SK-N-SH (cell line): ENCODE measurements around the gene ENOX1. TPM values are rescaled to one million over a fixed set of nuclear protein-coding genes. Genes with fewer than 3 reads are reported as not detected.

Experiments used
- CTCF ChIA-PET: fragments of 300-600, 350-600 bp; formaldehyde crosslinking; extraction: SDS; loops from one replicate; lab custom pipeline; 2021; lab: Yijun Ruan, JAX
- POLR2A ChIA-PET: fragments of 350-600 bp; sonication (Branson Sonifier 250); formaldehyde crosslinking; extraction: SDS; loops from one replicate; lab custom pipeline; 2020; ENCODE audit warnings: antibody characterized with exemption, inconsistent platforms; lab: Yijun Ruan, JAX
- DNase-seq: peaks from one replicate; pipeline ENCODE4 v3.0.0; 2012
- H2AFZ ChIP-seq: fragments of 200-600 bp; sonication (generic); 2 replicates; pipeline ENCODE4 v1.8.1; 2016; ENCODE audit warnings: antibody characterized with exemption, mild to moderate bottlenecking, low read depth
- H3F3A ChIP-seq: fragments of 200-600 bp; sonication (generic); replicated peaks from 2 replicates; pipeline ENCODE3; 2016; ENCODE audit warnings: antibody characterized with exemption, mild to moderate bottlenecking; ENCODE audit not compliant: insufficient read depth
- H3K27ac ChIP-seq, 2 experiments: fragments of 200-500 bp in 1 of 2; fragments of 200-600 bp in 1 of 2; sonication (Bioruptor generic) in 1 of 2; sonication (generic), shearing (Covaris generic) in 1 of 2; 2 replicates each; pipeline versions ENCODE4 v1.5.1 to v1.6.1; 2014 to 2016; ENCODE audit warnings: low read depth in 2 of 2, inconsistent platforms in 1 of 2, low read length in 1 of 2, mild to moderate bottlenecking in 1 of 2, mixed read lengths in 1 of 2
- H3K27me3 ChIP-seq: fragments of 200-600 bp; sonication (generic), shearing (Covaris generic); 2 replicates; pipeline ENCODE4 v1.6.1; 2016; ENCODE audit warnings: mixed run types; ENCODE audit not compliant: insufficient read depth
- H3K36me3 ChIP-seq, 2 experiments: fragments of 200-500 bp in 1 of 2; fragments of 200-600 bp in 1 of 2; sonication (Bioruptor generic) in 1 of 2; sonication (generic) in 1 of 2; replicated peaks in 1 of 2; 2 replicates each; pipeline versions ENCODE3 to v1.5.1; 2014 to 2016; ENCODE audit warnings: low read length in 1 of 2, mild to moderate bottlenecking in 1 of 2; ENCODE audit not compliant: insufficient read depth in 2 of 2, control insufficient read depth in 1 of 2
- H3K4me1 ChIP-seq, 2 experiments: fragments of 200-500 bp in 1 of 2; fragments of 200-600 bp in 1 of 2; sonication (Bioruptor generic) in 1 of 2; sonication (generic), shearing (Covaris generic) in 1 of 2; 2 replicates each; pipeline versions ENCODE4 v1.5.1 to v1.6.1; 2014 to 2016; ENCODE audit warnings: low read depth in 1 of 2, low read length in 1 of 2, mixed run types in 1 of 2; ENCODE audit not compliant: insufficient read depth in 2 of 2, control insufficient read depth in 1 of 2
- H3K4me2 ChIP-seq: fragments of 200-600 bp; sonication (generic), shearing (Covaris generic); 2 replicates; pipeline ENCODE4 v1.6.1; 2017; ENCODE audit warnings: mixed run types
- H3K4me3 ChIP-seq, 2 experiments: fragments of 200-500 bp in 1 of 2; fragments of 200-600 bp in 1 of 2; sonication (Bioruptor generic) in 1 of 2; sonication (generic), shearing (Covaris generic) in 1 of 2; 2 replicates each; pipeline versions ENCODE4 v1.5.1 to v1.8.1; 2014 to 2016; ENCODE audit warnings: low read depth in 2 of 2, inconsistent platforms in 1 of 2, low read length in 1 of 2, mild to moderate bottlenecking in 1 of 2, mixed read lengths in 1 of 2, moderate library complexity in 1 of 2
- H3K79me2 ChIP-seq: fragments of 200-600 bp; sonication (generic); 2 replicates; pipeline ENCODE4 v1.8.1; 2017; ENCODE audit warnings: mild to moderate bottlenecking; ENCODE audit not compliant: insufficient read depth
- H3K9ac ChIP-seq: fragments of 200-600 bp; sonication (generic); 2 replicates; pipeline ENCODE4 v1.6.1; 2017; ENCODE audit warnings: mixed run types
- H3K9me2 ChIP-seq: fragments of 200-600 bp; sonication (generic); 2 replicates; pipeline ENCODE4 v1.6.1; 2017; ENCODE audit warnings: mixed run types
- H3K9me3 ChIP-seq: fragments of 200-600 bp; sonication (generic); 2 replicates; pipeline ENCODE4 v1.6.1; 2017; ENCODE audit warnings: mixed run types, mild to moderate bottlenecking, moderate library complexity
- H4K20me1 ChIP-seq: fragments of 200-600 bp; sonication (generic); 2 replicates; pipeline ENCODE4 v1.6.1; 2017; ENCODE audit warnings: mild to moderate bottlenecking, mixed run types; ENCODE audit not compliant: insufficient read depth
- ELF1 ChIP-seq: IDR thresholded peaks from 2 replicates; pipeline ENCODE4 v1.4.0; 2012
- EP300 ChIP-seq, 2 experiments: IDR thresholded peaks; 2 replicates each; pipeline versions ENCODE4 v1.4.0 to v1.6.1; 2012; ENCODE audit warnings: borderline replicate concordance in 1 of 2, low read depth in 1 of 2, low read length in 1 of 2
- EZH2phosphoT487 ChIP-seq: fragments of 200-600 bp; sonication (generic); IDR thresholded peaks from 2 replicates; pipeline ENCODE4 v1.6.1; 2017; ENCODE audit warnings: low read depth, mixed run types, mild to moderate bottlenecking, antibody characterized with exemption, moderate library complexity, borderline replicate concordance
- FOSL2 ChIP-seq: IDR thresholded peaks from 2 replicates; pipeline ENCODE4 v1.4.0; 2012; ENCODE audit warnings: low read depth, mild to moderate bottlenecking, moderate library complexity, borderline replicate concordance
- FOXM1 ChIP-seq: IDR thresholded peaks from 2 replicates; pipeline ENCODE4 v1.4.0; 2012; ENCODE audit warnings: low read depth, mild to moderate bottlenecking
- GABPA ChIP-seq: IDR thresholded peaks from 2 replicates; pipeline ENCODE4 v1.4.0; 2012; ENCODE audit warnings: low read depth, mild to moderate bottlenecking
- GATA2 ChIP-seq: sonication (generic); formaldehyde crosslinking; IDR thresholded peaks from 2 replicates; pipeline ENCODE4 v1.5.0; 2020; ENCODE audit warnings: mild to moderate bottlenecking, missing genetic modification reagents
- MEF2A ChIP-seq: IDR thresholded peaks from 2 replicates; pipeline ENCODE4 v1.4.0; 2012; ENCODE audit warnings: low read depth, borderline replicate concordance
- MXI1 ChIP-seq: IDR thresholded peaks from 2 replicates; pipeline ENCODE4 v1.6.1; 2012; ENCODE audit warnings: mild to moderate bottlenecking, low read depth, low read length, improper control_type of control experiment
- RAD21 ChIP-seq: IDR thresholded peaks from 2 replicates; pipeline ENCODE4 v1.6.1; 2012; ENCODE audit warnings: mild to moderate bottlenecking, low read length
- RCOR1 ChIP-seq: fragments of 150-350 bp; IDR thresholded peaks from 2 replicates; pipeline ENCODE4 v1.6.1; 2017; ENCODE audit warnings: antibody characterized with exemption, low read length
- RFX5 ChIP-seq: IDR thresholded peaks from 2 replicates; pipeline ENCODE4 v1.6.1; 2012; ENCODE audit warnings: mild to moderate bottlenecking, improper control_type of control experiment, low read length
- RXRA ChIP-seq: IDR thresholded peaks from 2 replicates; pipeline ENCODE4 v1.4.0; 2012; ENCODE audit warnings: low read depth, mild to moderate bottlenecking, borderline replicate concordance
- SMC3 ChIP-seq: IDR thresholded peaks from 2 replicates; pipeline ENCODE4 v1.6.1; 2012; ENCODE audit warnings: low read depth, low read length, improper control_type of control experiment
- WGBS: methylation state at CpG from one replicate; pipeline ENCODE4 v1.1.6; 2017; ENCODE audit warnings: low lambda C conversion rate; 5-methylcytosine and 5-hydroxymethylcytosine counted together
- polyA plus RNA-seq, 3 experiments: library from polyadenylated mRNA; depleted of rRNA; stranded (reverse); fragments of >200 nt; gene quantifications; 2 replicates each; pipeline ENCODE4 v1.2.3, GENCODE V29; 2012
- TF ChIP-seq, protein P1 (sequence below): IDR thresholded peaks from 2 replicates; pipeline ENCODE4 v1.4.0; 2012; ENCODE audit warnings: low read depth
- TF ChIP-seq, protein P2 (sequence below): IDR thresholded peaks from 2 replicates; pipeline ENCODE4 v1.4.0; 2012; ENCODE audit warnings: low read depth, borderline replicate concordance
- TF ChIP-seq, protein P3 (sequence below): IDR thresholded peaks from 2 replicates; pipeline ENCODE4; 2012

ENOX1 gene
- polyA plus RNA-seq, 1 of the 3 experiments (the other 2 are of a cell fraction) = 5.8 TPM

DNA sequence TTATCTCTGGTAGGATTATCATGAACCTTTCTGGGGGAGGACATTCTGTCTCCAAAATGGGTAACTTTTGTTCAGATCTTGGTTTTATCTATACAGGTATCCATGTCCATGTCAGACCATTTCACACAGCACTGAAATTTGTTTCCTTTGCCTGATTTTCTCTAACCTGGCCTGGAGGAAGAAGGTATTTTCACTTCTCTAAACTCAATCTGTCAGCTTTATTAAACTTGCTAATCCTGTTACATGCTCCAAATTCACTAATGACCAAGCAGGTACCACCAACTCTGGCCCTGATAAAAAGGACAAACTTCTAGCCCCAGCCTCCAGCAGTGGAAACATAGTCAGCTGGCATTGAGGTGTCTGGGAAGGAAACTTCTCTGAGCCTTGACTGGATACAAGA is 529.0 kb downstream of the ENOX1 start:
- Histone ChIP-seq H3K9ac (no peak overlapping the region), H3F3A (no peaks in the 10 kb centered on the region), H3K9me3 (no peaks in the 10 kb centered on the region), H3K4me1 (no peaks in the 10 kb centered on the region), H2AFZ (no peak overlapping the region), H3K4me2 (no peak overlapping the region), H3K4me3 (no peak overlapping the region), H3K9me2 (no peaks in the 10 kb centered on the region), H3K27me3 (no peaks in the 10 kb centered on the region), H3K36me3 (no peaks in the 10 kb centered on the region), H3K79me2 (no peaks in the 10 kb centered on the region), H4K20me1 (no peaks in the 10 kb centered on the region), H3K27ac (no peak overlapping the region)
- ChIA-PET POLR2A (no interaction called here), CTCF (no interaction called here)
- no peak for TF ChIP-seq RCOR1
- no peak for TF ChIP-seq FOXM1
- no peak for TF ChIP-seq FOSL2
- no peak for TF ChIP-seq MXI1
- TF ChIP-seq, protein P1, sequence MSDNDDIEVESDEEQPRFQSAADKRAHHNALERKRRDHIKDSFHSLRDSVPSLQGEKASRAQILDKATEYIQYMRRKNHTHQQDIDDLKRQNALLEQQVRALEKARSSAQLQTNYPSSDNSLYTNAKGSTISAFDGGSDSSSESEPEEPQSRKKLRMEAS = no peak
- no peak for DNase-seq

DNA sequence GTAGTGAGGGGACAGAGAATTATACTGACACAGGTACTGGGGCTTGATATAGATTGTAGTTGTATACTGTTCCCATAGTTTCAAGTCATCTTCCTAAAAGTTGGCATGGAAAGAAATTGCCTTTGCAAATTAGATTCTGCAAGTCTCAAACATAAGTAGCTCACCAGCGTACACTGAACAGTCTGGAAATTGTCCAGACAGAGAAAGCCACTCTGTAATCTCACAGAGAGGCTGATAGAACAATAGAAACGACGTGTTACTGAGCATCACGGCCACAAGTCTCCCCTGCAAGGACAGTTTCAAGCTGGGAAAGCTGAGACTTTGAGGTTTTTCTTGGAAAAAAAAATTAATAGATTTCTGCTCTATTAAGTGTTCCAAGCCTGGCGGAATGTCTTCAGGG is 534.8 kb downstream of the ENOX1 start:
- no peaks in the 10 kb centered on the region for H3K27me3 ChIP-seq
- no peak for TF ChIP-seq RAD21
- no peak for TF ChIP-seq MEF2A
- TF ChIP-seq RFX5 = no peak
- TF ChIP-seq SMC3 = no peak
- no peak for TF ChIP-seq RXRA
- TF ChIP-seq, protein P2, sequence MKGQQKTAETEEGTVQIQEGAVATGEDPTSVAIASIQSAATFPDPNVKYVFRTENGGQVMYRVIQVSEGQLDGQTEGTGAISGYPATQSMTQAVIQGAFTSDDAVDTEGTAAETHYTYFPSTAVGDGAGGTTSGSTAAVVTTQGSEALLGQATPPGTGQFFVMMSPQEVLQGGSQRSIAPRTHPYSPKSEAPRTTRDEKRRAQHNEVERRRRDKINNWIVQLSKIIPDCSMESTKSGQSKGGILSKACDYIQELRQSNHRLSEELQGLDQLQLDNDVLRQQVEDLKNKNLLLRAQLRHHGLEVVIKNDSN = no peak
- TF ChIP-seq GATA2 (CRISPR knock-in tag) = no peak
- TF ChIP-seq FOSL2 = no peak
- ChIA-PET CTCF (interaction anchor here (1.0 to 2.1 kb wide), 5 partner anchors 13 to 552 kb away, joined by 3 to 6 read pairs (median 4); no protein-coding TSS in a partner anchor), POLR2A (no interaction called here)
- H3K4me3 ChIP-seq = no peak overlapping the region
- H3K27ac ChIP-seq = no peak overlapping the region
- no peak for DNase-seq
- H3K9me2 ChIP-seq = no peaks in the 10 kb centered on the region
- H2AFZ ChIP-seq = no peak overlapping the region
- no peaks in the 10 kb centered on the region for H3K9me3 ChIP-seq
- no peak overlapping the region for H3K9ac ChIP-seq
- no peak overlapping the region for H3K4me2 ChIP-seq
- no peaks in the 10 kb centered on the region for H3K36me3 ChIP-seq
- WGBS = 90% methylated on average over 5 of the region's 5 CpGs
- H4K20me1 ChIP-seq = no peaks in the 10 kb centered on the region
- no peaks in the 10 kb centered on the region for H3F3A ChIP-seq
- no peaks in the 10 kb centered on the region; a peak in 1 of 4 replicates for H3K4me1 ChIP-seq
- H3K79me2 ChIP-seq = no peaks in the 10 kb centered on the region

DNA sequence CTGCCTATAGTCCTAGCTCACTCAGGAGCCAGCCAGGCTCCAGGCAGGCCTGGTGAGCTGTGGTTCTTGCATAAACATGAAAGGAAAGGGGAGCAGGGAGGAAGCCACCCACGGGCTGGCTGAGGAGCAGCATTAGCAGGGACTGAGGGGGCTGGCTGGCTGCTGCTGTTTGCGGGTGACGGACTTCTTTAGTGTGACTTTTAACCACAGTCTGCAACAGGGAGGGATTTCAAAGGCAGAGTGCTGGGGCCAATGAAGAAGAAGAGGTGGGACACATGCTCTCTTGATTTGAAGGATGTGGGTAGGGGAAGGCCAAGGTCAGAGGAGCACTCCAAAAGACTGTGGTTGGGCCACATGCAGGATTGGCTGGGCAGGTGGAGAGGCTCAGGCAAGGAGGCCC is 540.4 kb downstream of the ENOX1 start:
- Histone ChIP-seq H3K27me3 (no peaks in the 10 kb centered on the region), H3K9me2 (no peaks in the 10 kb centered on the region), H3F3A (peaks cover 9% of the 10 kb centered on the region), H3K4me2 (no peak overlapping the region), H3K4me1 (peaks cover 0 to 11% of the 10 kb centered on the region in 2 experiments; a peak in 2 of 4 replicates), H3K9ac (no peak overlapping the region), H3K27ac (peak overlapping the region in 1 of 2 experiments; percentile 86; a peak in 1 of 4 replicates), H4K20me1 (no peaks in the 10 kb centered on the region), H2AFZ (no peak overlapping the region), H3K9me3 (no peaks in the 10 kb centered on the region), H3K4me3 (no peak overlapping the region), H3K79me2 (no peaks in the 10 kb centered on the region), H3K36me3 (no peaks in the 10 kb centered on the region)
- 61% methylated on average over 3 of the region's 3 CpGs for WGBS
- no peak for DNase-seq
- CTCF ChIA-PET = interaction anchor here (1.3 kb wide), 1 partner anchor 59 kb away, joined by 4 read pairs; no protein-coding TSS in a partner anchor
- no peak for TF ChIP-seq EP300 (IDR thresholded peaks at IDR 0.05; ENCODE audit: borderline replicate concordance in 1 of 2, low read depth in 1 of 2, low read length in 1 of 2)
- TF ChIP-seq, protein P3, sequence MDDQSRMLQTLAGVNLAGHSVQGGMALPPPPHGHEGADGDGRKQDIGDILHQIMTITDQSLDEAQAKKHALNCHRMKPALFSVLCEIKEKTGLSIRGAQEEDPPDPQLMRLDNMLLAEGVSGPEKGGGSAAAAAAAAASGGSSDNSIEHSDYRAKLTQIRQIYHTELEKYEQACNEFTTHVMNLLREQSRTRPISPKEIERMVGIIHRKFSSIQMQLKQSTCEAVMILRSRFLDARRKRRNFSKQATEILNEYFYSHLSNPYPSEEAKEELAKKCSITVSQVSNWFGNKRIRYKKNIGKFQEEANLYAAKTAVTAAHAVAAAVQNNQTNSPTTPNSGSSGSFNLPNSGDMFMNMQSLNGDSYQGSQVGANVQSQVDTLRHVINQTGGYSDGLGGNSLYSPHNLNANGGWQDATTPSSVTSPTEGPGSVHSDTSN = no peak
- no peak for TF ChIP-seq ELF1
- TF ChIP-seq GABPA = no peak
- TF ChIP-seq EZH2phosphoT487 = no peak
- POLR2A ChIA-PET = no interaction called here
